ENCODE results near the gene PMEL.

Gene PMEL

GRCh38 chr12:55942055-55942454 is 23.8 kb downstream of the PMEL start:
- DNase-seq (ENCODE audit: low spot score) = no peak

GRCh38 chr12:55940065-55940732 is 25.6 kb downstream of the PMEL start:
- peak; percentile 85 for DNase-seq (ENCODE audit: low spot score)

GRCh38 chr12:55938826-55939501 is 26.9 kb downstream of the PMEL start:
- DNase-seq (ENCODE audit: low spot score) = no peak

- DNase-seq (ENCODE audit: low spot score) = no peak
These were observed 27.9 kb downstream of the PMEL start for GRCh38 chr12:55937981-55938380.

GRCh38 chr12:55935738-55936151 is 30.1 kb downstream of the PMEL start:
- no peak for DNase-seq (ENCODE audit: low spot score)

- no peak for DNase-seq (ENCODE audit: low spot score)
These were observed 31.1 kb downstream of the PMEL start for GRCh38 chr12:55934773-55935172.

GRCh38 chr12:55933799-55934742 is 31.8 kb downstream of the PMEL start:
- DNase-seq (ENCODE audit: low spot score) = no peak

GRCh38 chr12:55933169-55933798 is 32.6 kb downstream of the PMEL start:
- DNase-seq (ENCODE audit: low spot score) = no peak

- DNase-seq (ENCODE audit: low spot score) = no peak
These were observed 33.3 kb downstream of the PMEL start for GRCh38 chr12:55932551-55932910.

- DNase-seq (ENCODE audit: low spot score) = peak; percentile 84
These were observed 33.9 kb downstream of the PMEL start for GRCh38 chr12:55931780-55932550.

- DNase-seq (ENCODE audit: low spot score) = no peak
These were observed 34.5 kb downstream of the PMEL start for GRCh38 chr12:55931317-55931779.

- no peak for DNase-seq (ENCODE audit: low spot score)
These were observed 35.0 kb downstream of the PMEL start, which contains the start of gene DGKA for GRCh38 chr12:55930771-55931316. Gene DGKA (plus strand): TSS chr12:55931162. CDS start chr12:55936504, 5,342 bp downstream.

- DNase-seq (ENCODE audit: low spot score) = no peak
These were observed 36.5 kb downstream of the PMEL start for GRCh38 chr12:55929306-55929791.

GRCh38 chr12:55927588-55928502 is 38.0 kb downstream of the PMEL start, which contains the start of gene PYM1:
Gene PYM1 (minus strand): TSS chr12:55927894. CDS start chr12:55927761, 133 bp downstream.
- peak; percentile 83 for DNase-seq (ENCODE audit: low spot score)

- peak; percentile 96 for DNase-seq (ENCODE audit: low spot score)
These were observed 38.9 kb downstream of the PMEL start for GRCh38 chr12:55926738-55927587.

- no peak for DNase-seq (ENCODE audit: low spot score)
These were observed 39.7 kb downstream of the PMEL start for GRCh38 chr12:55925870-55926737.

- no peak for DNase-seq (ENCODE audit: low spot score)
These were observed 40.5 kb downstream of the PMEL start for GRCh38 chr12:55925371-55925770.

Data from left forelimb (tissue), 1 donor.